ENCODE data around the gene U2AF2.

- TF ChIP-seq CTCF (conservative IDR thresholded peaks at IDR 0.05; ENCODE audit: low read depth, low read length) (no peak), EZH2 (IDR thresholded peaks at IDR 0.05; ENCODE audit: low read length, unreplicated experiment) (no peak)
These were observed 15.6 kb downstream of the U2AF2 start for GRCh38 chr19:55670280-55671053.
